Measurements from ENCODE around the gene PSMB4.
"Not testable (repeated sequence)": the region's sequence is repeated elsewhere in the genome, so short reads cannot be mapped to it uniquely, and the experiment has no call there.

Gene PSMB4

DNA sequence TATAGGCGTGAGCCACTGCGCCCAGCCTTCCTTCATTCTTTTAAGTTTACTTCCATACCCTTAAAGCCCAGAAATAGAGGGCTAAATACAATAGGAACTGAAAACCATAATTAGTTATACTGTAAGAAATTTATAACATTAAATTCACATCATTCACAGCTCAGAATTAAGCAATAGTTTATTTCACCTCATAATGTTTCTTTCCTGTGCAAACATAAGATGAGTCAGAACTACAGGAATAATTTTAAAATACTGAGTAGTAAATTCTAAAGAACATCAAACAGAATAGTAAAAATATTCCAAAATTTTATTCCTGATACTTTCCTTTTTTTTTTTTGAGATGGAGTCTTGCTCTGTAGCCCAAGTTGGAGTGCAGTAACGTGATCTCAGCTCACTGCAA is 35.8 kb downstream of the PSMB4 start:
- no peak overlapping the region for H3K27ac ChIP-seq (ENCODE audit: low read depth, low read length)
- TF ChIP-seq, protein P1, sequence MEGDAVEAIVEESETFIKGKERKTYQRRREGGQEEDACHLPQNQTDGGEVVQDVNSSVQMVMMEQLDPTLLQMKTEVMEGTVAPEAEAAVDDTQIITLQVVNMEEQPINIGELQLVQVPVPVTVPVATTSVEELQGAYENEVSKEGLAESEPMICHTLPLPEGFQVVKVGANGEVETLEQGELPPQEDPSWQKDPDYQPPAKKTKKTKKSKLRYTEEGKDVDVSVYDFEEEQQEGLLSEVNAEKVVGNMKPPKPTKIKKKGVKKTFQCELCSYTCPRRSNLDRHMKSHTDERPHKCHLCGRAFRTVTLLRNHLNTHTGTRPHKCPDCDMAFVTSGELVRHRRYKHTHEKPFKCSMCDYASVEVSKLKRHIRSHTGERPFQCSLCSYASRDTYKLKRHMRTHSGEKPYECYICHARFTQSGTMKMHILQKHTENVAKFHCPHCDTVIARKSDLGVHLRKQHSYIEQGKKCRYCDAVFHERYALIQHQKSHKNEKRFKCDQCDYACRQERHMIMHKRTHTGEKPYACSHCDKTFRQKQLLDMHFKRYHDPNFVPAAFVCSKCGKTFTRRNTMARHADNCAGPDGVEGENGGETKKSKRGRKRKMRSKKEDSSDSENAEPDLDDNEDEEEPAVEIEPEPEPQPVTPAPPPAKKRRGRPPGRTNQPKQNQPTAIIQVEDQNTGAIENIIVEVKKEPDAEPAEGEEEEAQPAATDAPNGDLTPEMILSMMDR (IDR thresholded peaks at IDR 0.05; ENCODE audit: insufficient read depth, low read length, poor library complexity, severe bottlenecking): no peak
- no peak for TF ChIP-seq EZH2phosphoT487 (conservative IDR thresholded peaks at IDR 0.05; ENCODE audit: low read length)
- H3K9me2 ChIP-seq (replicated peaks; ENCODE audit: insufficient read depth, low read length): no peaks in the 10 kb centered on the region
- no peaks in the 10 kb centered on the region for H3K9me3 ChIP-seq (ENCODE audit: insufficient read depth, low read length)
- H3K4me3 ChIP-seq (ENCODE audit: insufficient read depth, low read length, poor library complexity, severe bottlenecking): no peak overlapping the region
- H3F3A ChIP-seq (ENCODE audit: insufficient read depth): no peaks in the 10 kb centered on the region; the same call in 1 of the 2 replicates
- no peak overlapping the region for H3K4me2 ChIP-seq (ENCODE audit: low read depth, low read length, poor library complexity, severe bottlenecking)
- no peaks in the 10 kb centered on the region for H3K27me3 ChIP-seq (ENCODE audit: low read length)
- H3K36me3 ChIP-seq (ENCODE audit: low read length): peaks cover 15% of the 10 kb centered on the region; the same call in 1 of the 2 replicates
- H3K79me2 ChIP-seq (ENCODE audit: insufficient read depth, low read length): peaks cover 98% of the 10 kb centered on the region
- no peak overlapping the region for H3K9ac ChIP-seq (ENCODE audit: low read length)
- peaks cover 17% of the 10 kb centered on the region; the same call in 1 of the 2 replicates for H4K20me1 ChIP-seq (ENCODE audit: low read depth, low read length)
- no peak overlapping the region for H2AFZ ChIP-seq (ENCODE audit: low read depth, low read length, severe bottlenecking)

DNA sequence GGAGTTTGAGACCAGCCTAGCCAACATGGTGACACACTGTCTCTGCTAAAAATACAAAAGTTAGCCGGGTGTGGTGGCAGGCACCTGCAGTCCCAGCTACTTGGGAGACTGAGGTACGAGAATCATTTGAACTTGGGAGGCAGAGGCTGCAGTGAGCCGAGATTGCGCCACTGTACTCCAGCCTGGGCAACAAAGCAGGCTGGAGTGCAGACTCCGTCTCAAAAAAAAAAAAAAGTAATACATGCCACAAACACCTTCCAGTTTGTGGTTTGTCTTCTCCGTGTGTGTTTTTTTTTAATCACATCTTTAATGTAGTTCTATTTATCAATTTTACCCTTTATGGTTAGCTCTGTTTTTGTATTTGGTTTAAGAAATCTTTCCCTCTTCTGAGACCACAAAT is 37.6 kb downstream of the PSMB4 start:
- Histone ChIP-seq H3K4me2 (ENCODE audit: low read depth, low read length, poor library complexity, severe bottlenecking) (no peak overlapping the region), H3K36me3 (ENCODE audit: low read length) (peaks cover 12% of the 10 kb centered on the region; the same call in 1 of the 2 replicates), H3K4me3 (ENCODE audit: insufficient read depth, low read length, poor library complexity, severe bottlenecking) (no peak overlapping the region), H3K9ac (ENCODE audit: low read length) (no peak overlapping the region), H3K27ac (ENCODE audit: low read depth, low read length) (no peak overlapping the region), H3F3A (ENCODE audit: insufficient read depth) (no peaks in the 10 kb centered on the region; the same call in 1 of the 2 replicates), H3K9me3 (ENCODE audit: insufficient read depth, low read length) (no peaks in the 10 kb centered on the region), H3K79me2 (ENCODE audit: insufficient read depth, low read length) (peaks cover 99% of the 10 kb centered on the region), H4K20me1 (ENCODE audit: low read depth, low read length) (peaks cover 22% of the 10 kb centered on the region), H3K9me2 (replicated peaks; ENCODE audit: insufficient read depth, low read length) (no peaks in the 10 kb centered on the region), H3K27me3 (ENCODE audit: low read length) (no peaks in the 10 kb centered on the region), H2AFZ (ENCODE audit: low read depth, low read length, severe bottlenecking) (no peak overlapping the region)
- TF ChIP-seq EZH2phosphoT487 (conservative IDR thresholded peaks at IDR 0.05; ENCODE audit: low read length): no peak
- TF ChIP-seq, protein P1 (IDR thresholded peaks at IDR 0.05; ENCODE audit: insufficient read depth, low read length, poor library complexity, severe bottlenecking): no peak

DNA sequence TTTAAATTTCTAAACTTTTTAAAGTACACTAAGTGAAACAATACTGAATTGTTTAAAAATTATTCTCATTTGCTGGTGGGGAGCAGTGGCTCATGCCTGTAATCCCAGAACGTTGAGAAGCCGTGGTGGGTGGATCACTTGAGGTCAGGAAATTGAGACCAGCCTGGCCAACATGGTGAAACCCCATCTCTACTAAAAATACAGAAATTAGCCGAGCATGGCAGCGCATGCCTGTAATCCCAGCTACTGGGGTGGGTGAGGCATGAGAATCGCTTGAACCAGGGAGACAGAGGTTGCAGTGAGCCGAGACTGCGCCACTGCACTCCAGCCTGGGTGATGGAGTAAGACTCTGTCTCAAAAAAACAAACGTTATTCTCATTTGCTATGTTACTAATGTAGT is 38.0 kb downstream of the PSMB4 start:
- peaks cover 12% of the 10 kb centered on the region; the same call in 1 of the 2 replicates for H3K36me3 ChIP-seq (ENCODE audit: low read length)
- not testable (repeated sequence) for H3K9me2 ChIP-seq (replicated peaks; ENCODE audit: insufficient read depth, low read length); H3K9ac ChIP-seq (ENCODE audit: low read length); H3K4me2 ChIP-seq (ENCODE audit: low read depth, low read length, poor library complexity, severe bottlenecking); H3K27me3 ChIP-seq (ENCODE audit: low read length); H3F3A ChIP-seq (ENCODE audit: insufficient read depth); H2AFZ ChIP-seq (ENCODE audit: low read depth, low read length, severe bottlenecking); H3K4me3 ChIP-seq (ENCODE audit: insufficient read depth, low read length, poor library complexity, severe bottlenecking); H3K27ac ChIP-seq (ENCODE audit: low read depth, low read length); H3K9me3 ChIP-seq (ENCODE audit: insufficient read depth, low read length)
- H4K20me1 ChIP-seq (ENCODE audit: low read depth, low read length): peaks cover 24% of the 10 kb centered on the region
- peaks cover 99% of the 10 kb centered on the region for H3K79me2 ChIP-seq (ENCODE audit: insufficient read depth, low read length)

DNA sequence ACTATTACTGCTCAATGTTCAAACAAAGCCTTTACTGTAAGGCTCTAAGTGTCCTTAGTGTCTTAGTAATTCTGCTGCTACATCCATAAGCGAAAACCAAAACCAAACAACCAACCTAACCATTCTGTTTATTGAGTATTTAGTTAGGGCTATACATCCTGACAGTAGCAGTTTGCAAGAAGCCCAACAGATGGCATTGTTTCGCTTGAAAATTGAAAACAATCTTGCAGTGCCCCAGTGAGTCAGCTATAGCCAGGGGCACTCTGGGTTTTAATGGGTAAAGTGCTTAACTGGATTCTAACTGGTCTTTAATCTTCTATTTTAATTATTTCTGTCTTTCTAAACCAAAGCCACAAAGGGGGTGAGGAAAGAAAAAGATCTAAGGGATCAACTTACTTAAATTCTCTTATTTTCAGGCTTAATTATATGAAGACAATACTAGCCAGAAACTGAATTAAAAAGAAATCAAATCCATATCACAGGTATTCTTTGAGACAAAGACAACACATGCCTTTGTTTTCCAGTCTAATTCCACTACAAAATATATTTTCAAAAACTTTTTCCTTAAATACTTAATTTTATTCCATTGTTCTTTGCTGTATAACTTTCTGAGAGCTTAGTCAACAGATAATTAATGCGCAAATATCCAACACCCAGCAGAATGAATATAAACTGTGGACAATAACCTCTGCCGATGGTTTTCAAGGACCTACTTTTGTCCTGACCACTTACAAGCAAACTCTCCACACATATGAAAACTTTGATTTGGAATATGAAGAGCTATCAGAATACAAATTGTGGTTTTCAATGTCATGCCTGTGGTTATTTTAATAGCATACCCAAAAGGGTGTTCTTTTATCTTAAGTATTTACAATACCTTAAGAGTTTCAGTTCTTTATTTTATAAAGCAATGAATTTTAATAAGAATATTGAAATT is 44.7 kb downstream of the PSMB4 start:
- no peak overlapping the region for H3K9ac ChIP-seq (ENCODE audit: low read length)
- peaks cover 28% of the 10 kb centered on the region for H3F3A ChIP-seq (ENCODE audit: insufficient read depth)
- peaks cover 98% of the 10 kb centered on the region for H3K79me2 ChIP-seq (ENCODE audit: insufficient read depth, low read length)
- H3K9me2 ChIP-seq (replicated peaks; ENCODE audit: insufficient read depth, low read length): no peaks in the 10 kb centered on the region
- H3K9me3 ChIP-seq (ENCODE audit: insufficient read depth, low read length): no peaks in the 10 kb centered on the region
- no peak overlapping the region for H3K4me3 ChIP-seq (ENCODE audit: insufficient read depth, low read length, poor library complexity, severe bottlenecking)
- TF ChIP-seq, protein P1 (IDR thresholded peaks at IDR 0.05; ENCODE audit: insufficient read depth, low read length, poor library complexity, severe bottlenecking): peak; percentile 88
- TF ChIP-seq EZH2phosphoT487 (conservative IDR thresholded peaks at IDR 0.05; ENCODE audit: low read length): no peak
- no peaks in the 10 kb centered on the region for H3K27me3 ChIP-seq (ENCODE audit: low read length)
- peak overlapping the region; percentile 49 for H3K27ac ChIP-seq (ENCODE audit: low read depth, low read length)
- peaks cover 41% of the 10 kb centered on the region for H4K20me1 ChIP-seq (ENCODE audit: low read depth, low read length)
- H3K36me3 ChIP-seq (ENCODE audit: low read length): peaks cover 15% of the 10 kb centered on the region; the same call in 1 of the 2 replicates
- H3K4me2 ChIP-seq (ENCODE audit: low read depth, low read length, poor library complexity, severe bottlenecking): peak overlapping the region; percentile 51
- H2AFZ ChIP-seq (ENCODE audit: low read depth, low read length, severe bottlenecking): no peak overlapping the region

All from SU-DHL-6 (cell line).